ENCODE results near the gene DOCK9.
A peak's percentile ranks its signal among the peaks of the same experiment; 100 is the strongest.
"Not testable (repeated sequence)": the region's sequence is repeated elsewhere in the genome, so short reads cannot be mapped to it uniquely, and the experiment has no call there.

Gene DOCK9

DNA sequence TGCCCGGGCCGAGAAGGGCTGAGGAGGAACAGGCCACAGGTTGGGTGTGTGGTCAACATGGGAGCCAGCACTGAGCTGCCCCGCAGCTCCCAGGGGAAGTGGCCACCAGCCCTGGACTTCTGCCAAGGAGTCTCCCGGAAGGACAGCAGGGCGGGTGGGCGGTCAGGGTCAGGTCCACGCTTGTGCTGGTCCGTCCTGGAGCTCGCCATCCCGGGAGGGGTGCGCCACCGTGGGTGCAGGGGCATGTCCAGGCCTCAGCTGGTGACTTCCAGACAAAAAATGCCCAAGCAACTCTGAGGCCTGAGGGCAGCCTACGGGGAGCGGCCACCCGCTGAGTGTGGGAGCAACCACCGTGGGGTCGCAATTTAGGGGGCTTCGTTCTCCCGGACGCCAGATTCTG lies 203.9 kb downstream of the DOCK9 start:
- no peak for DNase-seq (ENCODE audit: low spot score)

DNA sequence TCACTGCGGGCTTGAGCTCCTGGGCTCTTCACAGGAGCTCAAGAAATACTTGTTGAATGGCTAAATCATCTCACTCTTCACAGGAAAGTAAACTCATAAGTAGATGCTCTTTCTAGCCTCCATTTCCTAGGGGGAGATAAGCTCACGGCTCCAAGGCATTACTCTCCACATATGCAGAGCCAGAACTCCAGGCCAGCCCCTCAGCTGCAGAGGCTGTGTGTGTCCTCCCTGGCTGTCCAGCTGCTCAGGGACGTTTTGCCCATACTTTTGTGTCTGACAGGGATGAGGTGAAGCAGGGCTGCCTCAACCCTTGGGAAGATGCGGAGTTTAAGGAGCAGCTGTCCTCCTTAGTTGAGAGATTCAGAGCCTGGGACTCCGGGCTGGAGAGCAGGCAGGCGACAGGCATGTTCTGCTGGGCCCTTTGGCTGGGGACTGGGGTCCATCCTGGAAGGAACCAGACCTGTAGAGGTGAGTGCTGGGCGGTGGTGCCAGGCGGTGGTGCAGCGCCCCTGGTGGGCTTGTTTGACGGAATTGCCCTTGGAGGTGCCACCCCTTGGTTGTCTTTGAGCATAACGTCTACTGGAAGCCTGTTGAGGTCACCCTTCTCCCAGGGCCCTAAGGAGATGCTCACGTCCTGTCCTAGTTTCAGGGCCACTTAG lies 204.9 kb downstream of the DOCK9 start:
- DNase-seq (ENCODE audit: low spot score): no peak

DNA sequence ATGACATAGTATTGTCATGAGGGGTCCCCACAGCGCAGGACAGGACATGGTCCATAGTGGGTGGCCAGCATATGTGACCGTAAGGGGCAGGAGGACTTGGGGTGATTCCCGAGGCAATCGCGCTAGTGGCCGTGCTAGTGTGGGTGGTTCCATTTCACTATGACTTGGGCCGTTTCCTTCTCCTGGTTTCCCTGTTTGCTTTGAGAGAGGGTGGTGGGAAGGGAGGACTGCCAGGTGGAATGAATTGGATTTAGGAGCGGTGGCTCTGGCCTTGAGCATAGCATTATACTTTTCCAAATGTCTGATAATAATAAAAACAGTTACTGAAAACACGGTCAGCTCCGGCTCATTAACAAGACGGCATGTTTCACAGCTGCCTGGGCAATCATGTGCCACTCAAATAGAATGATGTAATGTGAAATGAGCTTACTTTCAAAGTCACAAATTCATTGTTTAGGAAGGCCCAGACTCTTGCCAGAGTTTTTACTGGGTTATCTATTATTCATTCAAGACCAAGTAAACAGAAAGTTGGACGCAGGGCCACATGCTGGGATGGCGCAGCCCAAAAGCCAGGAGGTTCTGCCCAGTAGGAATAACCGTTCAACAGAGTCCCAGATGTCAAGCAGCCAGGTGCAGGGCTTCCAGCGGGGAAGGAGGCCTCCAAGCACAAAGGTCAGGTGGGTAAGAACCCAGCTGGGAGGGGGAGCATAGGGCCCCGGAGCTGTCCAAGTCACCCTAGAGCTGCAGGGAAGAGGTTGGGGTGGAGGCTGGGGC lies 205.8 kb downstream of the DOCK9 start:
- peak; percentile 43 for DNase-seq (ENCODE audit: low spot score)

DNA sequence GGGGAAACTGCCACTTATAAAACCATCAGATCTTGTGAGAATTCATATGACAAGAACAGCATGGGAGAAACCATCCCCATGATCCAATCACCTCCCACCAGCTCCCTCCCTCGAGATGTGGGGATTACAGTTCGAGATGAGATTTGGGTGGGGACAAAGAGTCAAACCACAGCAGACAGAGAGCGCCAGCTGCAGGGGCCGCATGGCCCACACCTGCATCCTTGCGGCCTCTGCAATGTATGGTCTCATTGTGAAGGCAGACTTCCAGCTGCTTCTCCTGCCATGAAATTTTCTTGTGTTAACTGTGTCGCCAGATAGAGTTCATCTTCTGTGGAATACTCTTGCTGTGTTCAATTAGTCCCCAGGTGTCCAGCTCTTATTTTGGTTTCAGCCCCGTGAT lies 208.1 kb downstream of the DOCK9 start:
- DNase-seq (ENCODE audit: low spot score): no peak

DNA sequence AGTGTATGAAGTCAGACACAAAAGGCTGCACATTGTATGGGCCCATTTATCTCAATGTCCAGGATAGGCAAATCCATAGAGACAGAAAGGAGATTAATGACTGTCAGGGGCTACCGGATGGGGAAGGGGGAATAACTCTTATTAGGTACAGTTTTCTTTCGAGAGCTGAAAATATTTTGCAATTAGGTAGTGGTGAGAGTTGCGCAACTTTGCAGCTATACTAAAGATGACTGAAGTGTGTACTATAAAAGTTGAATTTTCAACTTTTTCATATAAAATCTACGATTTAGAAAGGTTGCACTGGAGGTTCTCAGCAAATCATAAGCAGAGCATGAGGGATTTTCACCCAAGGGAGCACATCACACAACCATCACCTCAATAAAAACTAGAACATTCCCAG lies 209.3 kb downstream of the DOCK9 start:
- DNase-seq (ENCODE audit: low spot score): no peak

DNA sequence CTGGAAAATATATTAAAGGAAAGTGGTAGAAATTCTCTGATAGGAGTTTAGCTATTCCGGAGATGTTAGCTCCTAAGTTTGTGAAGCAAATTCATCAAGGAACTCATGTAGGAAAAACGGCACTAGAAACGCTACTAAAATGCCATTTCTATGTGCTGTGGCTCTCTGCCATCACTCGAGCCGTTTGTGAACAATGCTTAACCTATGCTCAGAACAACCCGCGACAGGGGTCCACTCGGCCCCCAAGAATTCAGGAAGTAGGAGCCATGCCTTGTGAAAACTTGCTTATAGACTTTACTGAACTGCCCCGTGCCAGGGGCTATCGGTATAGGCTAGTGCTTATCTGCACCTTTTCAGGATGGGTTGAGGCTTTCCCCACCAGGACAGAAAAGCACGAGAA lies 211.2 kb downstream of the DOCK9 start:
- DNase-seq (ENCODE audit: low spot score): no peak

DNA sequence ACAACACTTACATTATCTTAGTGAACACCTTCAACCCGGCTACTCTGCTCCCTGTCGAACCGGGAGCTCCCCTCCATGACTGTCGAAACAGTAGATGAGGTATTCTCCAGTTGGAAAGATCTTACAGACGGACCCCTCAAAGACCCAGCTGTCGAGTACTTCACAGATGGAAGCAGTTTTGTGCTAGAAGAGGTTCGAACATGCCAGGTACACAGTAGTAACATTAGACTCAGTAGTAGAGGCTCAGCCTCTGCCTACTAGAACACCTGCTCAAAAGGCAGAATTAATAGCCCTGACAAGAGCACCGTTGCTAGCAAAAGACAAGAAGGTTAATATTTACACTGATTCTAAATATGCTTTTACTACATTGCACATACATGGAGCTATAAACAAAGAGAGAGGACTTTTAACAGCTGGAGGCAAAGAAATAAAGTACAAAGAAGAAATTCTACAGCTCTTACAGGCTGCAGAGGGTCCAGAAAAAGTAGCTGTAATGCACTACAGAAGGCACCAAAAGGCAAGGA lies 211.8 kb downstream of the DOCK9 start:
- DNase-seq (ENCODE audit: low spot score): no peak

DNA sequence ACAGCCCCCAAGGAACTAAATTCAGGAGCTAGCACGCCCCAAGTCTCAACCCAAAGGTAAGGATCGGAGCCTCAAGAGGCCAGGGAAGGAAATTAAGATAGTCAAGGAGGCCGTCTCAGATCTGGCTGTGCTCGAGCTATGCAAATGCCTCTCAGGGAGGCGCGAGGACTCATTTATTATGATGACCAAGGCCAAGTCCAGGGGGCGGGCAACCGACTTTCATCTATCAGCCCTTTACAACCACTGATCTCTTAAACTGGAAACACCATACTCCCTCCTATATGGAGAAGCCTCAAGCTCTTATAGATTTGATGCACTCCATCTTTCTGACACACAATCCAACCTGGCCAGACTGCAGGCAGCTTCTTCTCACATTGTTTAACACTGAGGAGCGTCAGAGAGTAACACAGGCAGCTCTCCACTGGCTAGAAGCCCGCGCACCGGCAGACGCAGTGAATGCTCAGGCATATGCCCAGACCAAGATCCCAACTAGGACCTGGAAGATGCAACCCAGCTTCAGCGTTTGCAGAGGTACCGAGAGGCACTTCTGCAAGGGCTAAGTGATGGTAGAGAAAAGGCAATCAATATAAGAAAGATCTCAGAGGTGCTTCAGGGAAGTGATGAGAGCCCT lies 215.8 kb downstream of the DOCK9 start:
- no peak for DNase-seq (ENCODE audit: low spot score)

DNA sequence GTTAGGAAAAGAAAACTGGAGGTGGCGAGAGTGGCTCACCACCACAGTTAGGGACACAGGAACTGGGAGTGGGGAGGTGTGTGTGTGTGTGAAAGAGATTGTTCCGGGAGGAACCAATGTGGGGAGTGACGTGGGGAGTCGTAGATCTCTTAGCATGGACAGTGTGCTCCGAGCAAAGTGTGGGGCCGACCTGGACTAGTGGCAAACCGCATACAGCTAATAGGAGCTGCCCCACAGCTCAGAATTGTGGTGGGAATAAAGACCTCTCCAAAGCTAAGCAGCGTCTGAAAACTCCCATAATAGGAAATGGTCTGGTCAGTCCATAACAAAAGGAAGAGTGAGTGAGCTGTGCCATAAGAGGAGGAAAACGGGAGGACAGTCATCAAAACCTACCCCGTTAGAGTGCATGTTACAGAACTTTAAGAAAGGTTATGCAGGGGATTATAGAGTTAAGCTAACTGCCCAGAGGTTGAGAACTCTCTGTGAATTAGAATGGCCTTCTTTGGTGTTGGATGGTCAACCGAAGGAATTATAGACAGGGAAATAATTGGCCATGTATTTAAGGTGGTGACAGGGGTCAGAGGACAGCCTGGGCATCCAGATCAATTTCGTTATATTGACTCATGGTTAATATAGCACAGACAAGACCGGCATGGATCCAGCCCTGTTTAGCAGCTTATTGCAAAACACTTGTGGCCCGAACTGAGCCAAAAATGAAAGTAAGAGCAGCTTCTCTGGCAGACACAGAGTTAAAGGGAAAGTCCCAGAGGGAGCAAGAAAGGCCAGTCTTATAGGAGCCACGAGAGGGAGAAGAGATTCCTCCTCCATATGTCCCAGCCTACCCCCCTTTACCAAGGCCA lies 216.5 kb downstream of the DOCK9 start:
- peak; percentile 59 for DNase-seq (ENCODE audit: low spot score)

DNA sequence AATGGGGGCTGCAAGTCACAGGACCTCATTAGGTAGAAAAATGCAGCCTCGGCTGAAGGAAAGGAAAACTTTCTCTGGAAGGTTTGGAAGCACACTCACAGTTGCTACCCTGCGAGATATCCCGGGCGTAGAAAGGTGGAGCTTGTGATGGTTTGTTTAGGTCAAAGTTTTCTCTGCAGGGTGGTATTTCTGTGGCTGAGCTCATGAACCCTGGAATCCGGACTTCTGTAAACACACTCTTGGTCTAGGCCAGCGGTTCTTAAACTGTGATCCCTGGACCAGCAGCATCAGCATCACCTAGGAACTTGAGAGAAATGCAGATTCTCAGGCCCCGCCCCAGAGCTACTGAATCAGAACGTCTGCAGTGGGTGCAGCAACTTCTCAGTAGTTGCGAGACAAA lies 222.1 kb downstream of the DOCK9 start:
- no peak for DNase-seq (ENCODE audit: low spot score)

DNA sequence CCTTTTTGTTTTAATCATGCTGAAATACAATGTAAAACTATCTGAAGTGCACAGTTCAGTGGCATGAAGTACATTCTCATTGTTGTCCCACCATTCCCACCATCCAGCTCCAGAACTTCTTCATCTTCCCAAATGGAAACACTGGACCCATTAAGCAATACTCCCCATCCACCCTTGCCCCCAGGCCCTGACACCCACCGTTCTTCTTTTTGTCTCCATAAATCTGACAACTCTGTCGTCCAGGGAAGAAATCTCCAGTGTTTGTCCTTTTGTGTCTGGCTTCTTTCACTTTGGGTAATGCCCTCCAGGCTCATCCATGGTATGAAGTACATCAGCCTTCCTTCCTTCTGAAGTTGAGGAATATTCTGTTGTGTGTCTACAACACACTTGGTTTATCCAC lies 222.7 kb downstream of the DOCK9 start:
- no peak for DNase-seq (ENCODE audit: low spot score)

DNA sequence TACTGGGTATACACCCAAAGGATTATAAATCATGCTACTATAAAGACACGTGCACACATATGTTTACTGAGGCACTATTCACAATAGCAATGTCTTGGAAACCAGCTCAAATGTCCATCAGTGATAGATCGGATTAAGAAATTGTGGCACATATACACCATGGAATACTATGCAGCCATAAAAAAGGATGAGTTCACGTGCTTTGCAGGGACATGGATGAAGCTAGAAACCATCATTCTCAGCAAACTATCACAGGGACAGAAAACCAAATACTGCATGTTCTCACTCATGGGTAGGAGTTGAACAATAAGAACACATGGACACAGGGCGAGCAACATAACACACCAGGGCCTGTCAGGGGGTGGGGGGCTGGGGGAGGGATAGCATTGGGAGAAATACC lies 223.4 kb downstream of the DOCK9 start:
- DNase-seq (ENCODE audit: low spot score): not testable (repeated sequence)

DNA sequence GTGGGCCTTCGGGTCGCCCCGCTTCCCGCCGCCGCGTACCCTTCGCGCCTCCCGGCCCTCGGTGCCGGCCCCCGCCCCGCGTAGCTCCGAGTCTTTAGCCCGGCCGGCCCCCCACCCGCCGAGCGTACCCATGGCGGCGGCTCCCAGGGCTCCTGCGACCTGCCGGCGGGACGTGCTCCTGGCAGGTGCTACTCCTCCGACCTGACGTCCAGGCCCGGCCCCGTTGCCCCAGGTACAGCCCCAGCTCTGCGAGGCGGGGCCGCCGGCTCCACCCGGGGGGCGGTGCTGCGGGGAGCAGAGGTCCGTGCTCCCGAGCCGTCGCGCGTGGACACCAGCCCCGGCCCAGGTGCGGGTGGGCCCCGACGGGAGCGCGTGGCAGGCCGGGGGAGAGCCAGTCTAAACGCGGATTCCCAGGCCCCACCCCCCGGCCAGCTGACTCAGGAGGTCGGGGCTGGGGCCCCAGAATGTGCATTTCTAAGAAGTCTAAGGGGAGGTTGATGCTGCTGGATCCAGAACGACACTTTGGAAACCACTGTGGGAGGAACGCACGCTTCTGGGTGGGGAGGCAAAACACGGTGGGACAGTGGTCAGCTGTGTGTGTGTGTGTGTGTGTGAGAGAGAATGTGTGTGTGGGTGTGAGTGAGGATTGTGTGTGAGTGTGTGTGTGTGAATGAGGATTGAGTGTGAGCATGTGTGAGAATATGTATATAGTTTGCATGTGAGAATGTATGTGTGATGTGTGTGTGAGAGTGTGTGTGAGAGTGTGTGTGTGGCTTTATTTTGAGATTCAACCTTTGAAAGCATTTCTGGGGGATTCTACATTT lies 225.2 kb downstream of the DOCK9 start, which contains the start of gene SLC15A1:
Gene SLC15A1 (minus strand): TSS at position 206 of the 824 bp plus-strand sequence. CDS start 74 bp downstream, at position 132.
- peak; percentile 35 for DNase-seq (ENCODE audit: low spot score)

DNA sequence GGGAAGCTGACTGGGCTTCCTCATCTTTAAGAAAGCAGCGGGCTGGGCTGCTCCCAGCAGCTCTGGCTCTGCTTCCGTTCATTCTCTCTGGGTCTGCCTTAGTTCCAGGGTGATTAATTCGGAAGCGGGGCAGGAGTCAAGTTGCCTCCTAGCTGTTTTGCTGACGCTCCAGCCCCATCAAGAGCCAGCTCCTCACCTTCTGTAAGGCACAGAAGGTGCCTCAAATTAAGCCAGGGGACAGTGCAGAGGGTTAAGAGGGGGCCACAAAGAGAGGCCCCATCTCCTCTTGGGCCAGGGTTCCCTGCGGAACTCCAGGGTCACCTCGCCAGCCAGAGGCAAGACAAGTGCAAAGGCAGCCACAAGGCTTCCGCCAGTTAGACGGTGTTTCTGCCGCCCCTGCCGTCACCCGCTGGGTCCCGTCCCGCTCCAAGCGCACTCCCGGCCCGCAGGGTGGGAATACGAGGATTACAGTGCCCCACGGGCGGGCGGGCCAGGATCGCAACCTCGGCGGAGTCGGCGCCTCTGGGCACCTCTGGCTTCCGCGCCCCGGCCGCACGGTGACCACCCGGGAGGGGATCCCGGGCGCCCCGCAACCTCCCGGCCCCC lies 225.9 kb downstream of the DOCK9 start:
- peak; percentile 52 for DNase-seq (ENCODE audit: low spot score)

DNA sequence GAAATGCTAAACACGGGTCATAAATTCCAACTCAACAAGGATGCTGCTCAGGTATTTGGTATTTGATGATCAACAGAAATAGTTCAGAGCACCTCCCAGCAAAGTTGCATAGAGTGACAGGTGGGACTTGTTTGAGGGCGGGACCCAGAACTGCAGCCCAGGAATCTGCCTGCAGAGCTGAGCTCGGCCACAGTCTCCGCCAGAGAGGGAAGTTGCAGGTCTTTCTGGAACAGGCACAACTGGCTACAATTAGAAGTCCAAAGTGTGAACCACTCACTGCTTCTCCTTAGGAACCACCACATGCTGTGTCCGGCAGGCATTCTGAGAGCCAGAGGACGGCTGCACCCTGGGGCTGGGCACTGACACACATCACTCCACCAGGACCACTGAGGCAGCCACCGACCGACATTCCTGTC lies 226.5 kb downstream of the DOCK9 start:
- DNase-seq (ENCODE audit: low spot score): peak; percentile 86

DNA sequence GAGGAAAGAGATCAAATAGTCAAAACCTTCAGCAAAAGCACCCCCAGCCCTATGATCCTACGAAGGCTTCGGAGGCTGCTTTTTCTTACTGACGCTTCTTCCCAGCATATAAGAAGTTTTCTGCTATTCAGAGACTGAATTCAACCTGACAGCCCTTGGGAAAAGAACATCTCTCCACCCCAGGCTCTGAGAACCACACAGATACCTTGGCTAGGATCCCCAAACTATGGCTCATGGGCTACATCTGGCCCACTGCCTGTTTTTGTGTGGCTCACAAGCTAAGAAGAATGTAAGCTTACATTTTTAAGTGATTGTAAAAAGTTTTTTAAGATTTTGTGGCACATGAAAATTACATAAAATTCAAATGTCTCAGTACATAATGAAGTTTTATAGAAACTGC lies 228.4 kb downstream of the DOCK9 start:
- no peak for DNase-seq (ENCODE audit: low spot score)

DNA sequence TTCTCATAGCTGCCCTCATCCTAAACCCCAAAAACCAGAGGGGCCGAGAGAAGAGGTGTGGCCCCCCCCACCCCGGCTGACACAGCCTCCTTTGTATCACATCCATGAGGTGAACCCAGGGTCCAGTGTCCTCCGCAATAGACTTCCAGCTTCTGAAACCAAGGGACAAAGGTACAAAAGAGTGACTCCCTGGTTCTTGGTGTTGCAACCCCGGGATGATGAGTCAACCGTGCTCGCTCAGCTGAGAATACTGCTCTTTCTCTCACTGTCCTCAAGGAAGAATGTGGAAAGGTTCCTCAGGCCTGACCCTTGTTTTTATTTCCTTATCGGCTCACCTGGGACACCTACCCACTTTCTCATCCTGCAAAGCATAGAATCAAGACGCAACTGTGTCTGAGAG lies 230.9 kb downstream of the DOCK9 start:
- DNase-seq (ENCODE audit: low spot score): peak; percentile 89
